ENCODE data around the gene CBFB. TPM values are rescaled to one million over a fixed set of nuclear protein-coding genes. Genes with fewer than 3 reads are reported as not detected.

Gene CBFB
- total and polyA plus RNA-seq, 7 donors: 9.6 to 28.0 (median 21.3) TPM

- DNase-seq: no peak
- WGBS, 2 donors: 66 to 86% methylated on average over 4 of the region's 4 CpGs
- Histone ChIP-seq H3K9me3 (no peaks in the 10 kb centered on the region), H3K4me3 (no peak overlapping the region), H3K27ac (no peak overlapping the region), H3K4me1 (no peaks in the 10 kb centered on the region), H3K36me3 (no peaks in the 10 kb centered on the region), H3K27me3 (no peaks in the 10 kb centered on the region)
- intact Hi-C loops (cut with DNase I): no loop called here
- no peak for TF ChIP-seq POLR2AphosphoS5 (IDR thresholded peaks at IDR 0.05)
- no peak for TF ChIP-seq EP300 (IDR thresholded peaks at IDR 0.05)
- TF ChIP-seq, protein P1, sequence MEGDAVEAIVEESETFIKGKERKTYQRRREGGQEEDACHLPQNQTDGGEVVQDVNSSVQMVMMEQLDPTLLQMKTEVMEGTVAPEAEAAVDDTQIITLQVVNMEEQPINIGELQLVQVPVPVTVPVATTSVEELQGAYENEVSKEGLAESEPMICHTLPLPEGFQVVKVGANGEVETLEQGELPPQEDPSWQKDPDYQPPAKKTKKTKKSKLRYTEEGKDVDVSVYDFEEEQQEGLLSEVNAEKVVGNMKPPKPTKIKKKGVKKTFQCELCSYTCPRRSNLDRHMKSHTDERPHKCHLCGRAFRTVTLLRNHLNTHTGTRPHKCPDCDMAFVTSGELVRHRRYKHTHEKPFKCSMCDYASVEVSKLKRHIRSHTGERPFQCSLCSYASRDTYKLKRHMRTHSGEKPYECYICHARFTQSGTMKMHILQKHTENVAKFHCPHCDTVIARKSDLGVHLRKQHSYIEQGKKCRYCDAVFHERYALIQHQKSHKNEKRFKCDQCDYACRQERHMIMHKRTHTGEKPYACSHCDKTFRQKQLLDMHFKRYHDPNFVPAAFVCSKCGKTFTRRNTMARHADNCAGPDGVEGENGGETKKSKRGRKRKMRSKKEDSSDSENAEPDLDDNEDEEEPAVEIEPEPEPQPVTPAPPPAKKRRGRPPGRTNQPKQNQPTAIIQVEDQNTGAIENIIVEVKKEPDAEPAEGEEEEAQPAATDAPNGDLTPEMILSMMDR (IDR thresholded peaks at IDR 0.05): no peak
- no peak for TF ChIP-seq POLR2A (IDR thresholded peaks at IDR 0.05)
Observed at GRCh38 chr16:67053767-67054334, 24.9 kb downstream of the CBFB start.

- Histone ChIP-seq H3K4me1 (no peaks in the 10 kb centered on the region), H3K27ac (no peak overlapping the region), H3K27me3 (no peaks in the 10 kb centered on the region), H3K4me3 (no peak overlapping the region), H3K36me3 (no peaks in the 10 kb centered on the region), H3K9me3 (no peaks in the 10 kb centered on the region)
- 84 to 98% methylated on average over 2 of the region's 2 CpGs for WGBS, 2 donors
- no peak for DNase-seq
- intact Hi-C loops (cut with DNase I): no loop called here
- TF ChIP-seq POLR2AphosphoS5 (IDR thresholded peaks at IDR 0.05): no peak
- no peak for TF ChIP-seq POLR2A (IDR thresholded peaks at IDR 0.05)
- no peak for TF ChIP-seq EP300 (IDR thresholded peaks at IDR 0.05)
- TF ChIP-seq, protein P1 (IDR thresholded peaks at IDR 0.05): no peak
Observed at GRCh38 chr16:67054901-67055300, 26.0 kb downstream of the CBFB start.

DNA sequence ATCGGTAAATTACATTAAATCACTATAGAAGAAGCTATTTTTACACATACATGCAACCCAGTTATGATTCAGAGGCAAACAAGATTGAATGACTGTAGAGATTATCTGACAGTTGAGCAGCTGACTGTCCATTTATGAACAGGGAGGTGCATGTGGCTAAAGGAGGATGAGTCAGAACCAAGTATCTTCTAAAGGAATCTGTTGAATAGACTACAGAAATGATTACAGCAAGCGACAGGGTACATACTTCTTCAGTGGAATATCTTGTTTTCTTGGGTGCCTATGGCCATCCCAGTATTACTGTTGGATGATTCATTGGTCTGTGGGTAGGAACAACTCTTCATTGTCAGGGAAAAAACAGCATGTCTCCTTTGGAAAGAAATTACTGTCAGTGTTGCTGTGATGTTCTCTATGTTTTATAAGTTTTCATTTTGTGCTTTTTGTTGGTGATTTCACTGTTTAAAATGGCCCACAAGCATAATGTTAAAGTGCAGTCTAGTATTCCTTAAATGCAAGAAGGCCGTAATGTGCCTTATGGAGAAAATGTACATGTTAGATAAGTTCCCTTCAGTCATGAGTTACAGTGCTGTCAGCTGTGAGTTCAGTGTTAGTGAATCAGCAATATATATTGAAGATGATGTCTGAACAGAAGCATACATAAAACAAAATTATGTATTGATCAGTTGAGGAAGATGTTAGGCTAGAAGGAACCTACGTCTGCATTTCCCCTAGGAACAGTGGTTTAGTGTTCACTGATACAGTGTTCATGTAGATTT is 27.0 kb downstream of the CBFB start:
- Histone ChIP-seq H3K27ac (no peak overlapping the region), H3K4me3 (no peak overlapping the region), H3K9me3 (no peaks in the 10 kb centered on the region), H3K4me1 (no peaks in the 10 kb centered on the region), H3K27me3 (no peaks in the 10 kb centered on the region), H3K36me3 (no peaks in the 10 kb centered on the region)
- no peak for DNase-seq
- TF ChIP-seq POLR2AphosphoS5 (IDR thresholded peaks at IDR 0.05) (no peak), POLR2A (IDR thresholded peaks at IDR 0.05) (no peak), EP300 (IDR thresholded peaks at IDR 0.05) (no peak)
- TF ChIP-seq, protein P1 (IDR thresholded peaks at IDR 0.05): no peak
- intact Hi-C loops (cut with DNase I): no loop called here
- 80 to 85% methylated on average over 4 of the region's 4 CpGs for WGBS, 2 donors

GRCh38 chr16:67063008-67063407 is 34.1 kb downstream of the CBFB start:
- no peak overlapping the region for H3K27ac ChIP-seq
- H3K36me3 ChIP-seq: peaks cover 0 to 15% (median 2%) of the 10 kb centered on the region in 4 donors
- no peak overlapping the region for H3K4me3 ChIP-seq
- H3K9me3 ChIP-seq: no peaks in the 10 kb centered on the region
- H3K4me1 ChIP-seq: no peaks in the 10 kb centered on the region
- TF ChIP-seq, protein P1 (IDR thresholded peaks at IDR 0.05): no peak
- TF ChIP-seq EP300 (IDR thresholded peaks at IDR 0.05) (no peak), POLR2AphosphoS5 (IDR thresholded peaks at IDR 0.05) (no peak), POLR2A (IDR thresholded peaks at IDR 0.05) (no peak)
- DNase-seq: no peak
- no peaks in the 10 kb centered on the region for H3K27me3 ChIP-seq
- 32 to 52% methylated on average over 2 of the region's 2 CpGs for WGBS, 2 donors
- intact Hi-C loops (cut with DNase I): no loop called here
